Liver (tissue), 9 donors: Measurements from ENCODE around the gene TWIST2. TPM values are rescaled to one million over a fixed set of nuclear protein-coding genes. Genes with fewer than 3 reads are reported as not detected.

Source experiments
- DNase-seq: peaks from one replicate; pipeline ENCODE4 v3.0.0-alpha.2; 2017; ENCODE audit warnings: low spot score
- H3K27ac ChIP-seq, 2 donors: one replicate each; pipeline ENCODE4 v1.7.0; 2013; ENCODE audit warnings: inconsistent platforms in 2 of 2, low read length in 2 of 2, control low read depth in 1 of 2, low read depth in 1 of 2, mild to moderate bottlenecking in 1 of 2
- H3K27me3 ChIP-seq, 4 donors: one replicate each; pipeline versions ENCODE4 v1.6.1 to v1.7.0; 2013; ENCODE audit warnings: low read length in 3 of 4, inconsistent platforms in 1 of 4, mild to moderate bottlenecking in 1 of 4, moderate library complexity in 1 of 4; ENCODE audit not compliant: control insufficient read depth in 4 of 4, insufficient read depth in 4 of 4
- H3K36me3 ChIP-seq, 4 donors: one replicate each; pipeline versions ENCODE4 v1.6.1 to v1.7.0; 2013; ENCODE audit warnings: low read length in 3 of 4, mild to moderate bottlenecking in 3 of 4, low read depth in 1 of 4, moderate library complexity in 1 of 4; ENCODE audit not compliant: control insufficient read depth in 4 of 4, insufficient read depth in 3 of 4
- H3K4me1 ChIP-seq, 4 donors: one replicate each; pipeline versions ENCODE4 v1.6.1 to v1.7.0; 2013; ENCODE audit warnings: low read length in 3 of 4, mild to moderate bottlenecking in 3 of 4, moderate library complexity in 1 of 4; ENCODE audit not compliant: control insufficient read depth in 4 of 4, insufficient read depth in 4 of 4
- H3K4me3 ChIP-seq, 3 donors: one replicate each; pipeline versions ENCODE4 v1.6.1 to v1.7.0; 2013; ENCODE audit warnings: low read length in 3 of 3, control low read depth in 1 of 3, low read depth in 1 of 3, mild to moderate bottlenecking in 1 of 3
- H3K9ac ChIP-seq, 2 donors: one replicate each; pipeline ENCODE4 v1.7.0; 2013; ENCODE audit warnings: low read length in 2 of 2, mild to moderate bottlenecking in 2 of 2, moderate library complexity in 2 of 2, control low read depth in 1 of 2, low read depth in 1 of 2
- H3K9me3 ChIP-seq, 4 donors: one replicate each; pipeline versions ENCODE4 v1.6.1 to v1.7.0; 2013; ENCODE audit warnings: low read length in 3 of 4; ENCODE audit not compliant: control insufficient read depth in 4 of 4
- CTCF ChIP-seq: fragments of 150-350 bp; IDR thresholded peaks from 2 replicates; pipeline ENCODE4 v1.5.1; 2017; ENCODE audit warnings: improper control_type of control experiment, low read depth, low read length; ENCODE audit not compliant: missing input control
- EGR1 ChIP-seq, 2 donors: IDR thresholded peaks; 2 replicates each; pipeline ENCODE4 v1.6.1; 2016 to 2018; ENCODE audit warnings: antibody characterized with exemption in 2 of 2, low read depth in 2 of 2
- FOXA1 ChIP-seq: IDR thresholded peaks from 2 replicates; pipeline ENCODE4 v1.6.1; 2016; ENCODE audit warnings: antibody characterized with exemption
- FOXA2 ChIP-seq: IDR thresholded peaks from 2 replicates; pipeline ENCODE4 v1.6.1; 2016; ENCODE audit warnings: antibody characterized with exemption
- GABPA ChIP-seq, 2 donors: IDR thresholded peaks in 1 of 2; conservative IDR thresholded peaks in 1 of 2; 2 replicates each; pipeline ENCODE4 v1.6.1; 2016; ENCODE audit warnings: antibody characterized with exemption in 2 of 2, mild to moderate bottlenecking in 1 of 2, moderate library complexity in 1 of 2
- HNF4A ChIP-seq, 2 donors: conservative IDR thresholded peaks; 2 replicates each; pipeline ENCODE4 v1.6.1; 2016; ENCODE audit warnings: antibody characterized with exemption in 2 of 2, mild to moderate bottlenecking in 2 of 2
- HNF4G ChIP-seq: IDR thresholded peaks from 2 replicates; pipeline ENCODE4 v1.6.1; 2016; ENCODE audit warnings: antibody characterized with exemption
- JUND ChIP-seq, 2 donors: IDR thresholded peaks; 2 replicates each; pipeline ENCODE4 v1.6.1; 2016; ENCODE audit warnings: antibody characterized with exemption in 2 of 2
- MAX ChIP-seq: IDR thresholded peaks from 2 replicates; pipeline ENCODE4 v1.6.1; 2016; ENCODE audit warnings: antibody characterized with exemption
- NR2F2 ChIP-seq: IDR thresholded peaks from 2 replicates; pipeline ENCODE4 v1.6.1; 2016; ENCODE audit warnings: antibody characterized with exemption
- RAD21 ChIP-seq, 2 donors: IDR thresholded peaks; 2 replicates each; pipeline ENCODE4 v1.6.1; 2016; ENCODE audit warnings: antibody characterized with exemption in 2 of 2, mild to moderate bottlenecking in 2 of 2
- REST ChIP-seq: IDR thresholded peaks from 2 replicates; pipeline ENCODE4 v1.6.1; 2016; ENCODE audit warnings: antibody characterized with exemption, mild to moderate bottlenecking
- RXRA ChIP-seq, 2 donors: IDR thresholded peaks; 2 replicates each; pipeline ENCODE4 v1.6.1; 2017 to 2018; ENCODE audit warnings: antibody characterized with exemption in 2 of 2, mild to moderate bottlenecking in 1 of 2
- SP1 ChIP-seq: IDR thresholded peaks from 2 replicates; pipeline ENCODE4 v1.6.1; 2018; ENCODE audit warnings: antibody characterized with exemption, mild to moderate bottlenecking
- TAF1 ChIP-seq: conservative IDR thresholded peaks from 2 replicates; pipeline ENCODE4 v1.6.1; 2016; ENCODE audit warnings: antibody characterized with exemption, mild to moderate bottlenecking
- YY1 ChIP-seq: IDR thresholded peaks from 2 replicates; pipeline ENCODE4 v1.6.1; 2016; ENCODE audit warnings: antibody characterized with exemption, mild to moderate bottlenecking
- WGBS: extraction: QIAGEN DNeasy Blood & Tissue Kit; methylation state at CpG from one replicate; pipeline ENCODE4 v1.1.7; 2013; 5-methylcytosine and 5-hydroxymethylcytosine counted together
- polyA plus RNA-seq, 2 donors: library from polyadenylated mRNA; stranded (reverse) in 1 of 2; unstranded in 1 of 2; fragments of 200-250 nt in 1 of 2; fragments of >200 nt in 1 of 2; fragmentation: Nextera tagmentation in 1 of 2; extraction: Ambion mirVana in 1 of 2; gene quantifications; one replicate each; pipeline versions ENCODE4 v1.2.1 to v1.2.3, GENCODE V29; 2013 to 2015
- total RNA-seq, 2 donors: library from RNA; depleted of rRNA; stranded (reverse); fragments of >200 nt; gene quantifications; one replicate each; pipeline ENCODE4 v1.2.3, GENCODE V29; 2014
- TF ChIP-seq, protein P1 (sequence below): IDR thresholded peaks from 2 replicates; pipeline ENCODE4 v1.6.1; 2016; ENCODE audit warnings: antibody characterized with exemption
- TF ChIP-seq, protein P2 (sequence below): IDR thresholded peaks from 2 replicates; pipeline ENCODE4 v1.6.1; 2016; ENCODE audit warnings: antibody characterized with exemption
- donor health status: healthy.
- donor health status: healthy.
- donor health status: healthy.
- donor health status: healthy.
- donor health status: healthy.

Gene TWIST2
- total and polyA plus RNA-seq, 4 donors, result 0.17 to 0.20 (median 0.19) TPM; not detected in 1

- Histone ChIP-seq H3K36me3 (no peaks in the 10 kb centered on the region), H3K9ac (no peak overlapping the region), H3K27me3 (no peaks in the 10 kb centered on the region), H3K4me1 (no peaks in the 10 kb centered on the region), H3K27ac (no peak overlapping the region), H3K9me3 (peaks cover 0 to 6% (median 0%) of the 10 kb centered on the region in 4 donors), H3K4me3 (no peak overlapping the region)
- 90% methylated on average over 19 of the region's 19 CpGs for WGBS
- TF ChIP-seq FOXA1 (no peak), RXRA (IDR thresholded peaks at IDR 0.05) (no peak), MAX (no peak), SP1 (no peak), FOXA2 (no peak), HNF4A (conservative IDR thresholded peaks at IDR 0.05) (no peak), RAD21 (IDR thresholded peaks at IDR 0.05) (no peak), JUND (IDR thresholded peaks at IDR 0.05) (no peak), NR2F2 (no peak), EGR1 (IDR thresholded peaks at IDR 0.05; ENCODE audit: low read depth in 2 of 2) (no peak), YY1 (no peak), CTCF (no peak)
- TF ChIP-seq, protein P1, sequence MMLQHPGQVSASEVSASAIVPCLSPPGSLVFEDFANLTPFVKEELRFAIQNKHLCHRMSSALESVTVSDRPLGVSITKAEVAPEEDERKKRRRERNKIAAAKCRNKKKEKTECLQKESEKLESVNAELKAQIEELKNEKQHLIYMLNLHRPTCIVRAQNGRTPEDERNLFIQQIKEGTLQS, result no peak
- TF ChIP-seq, protein P2, sequence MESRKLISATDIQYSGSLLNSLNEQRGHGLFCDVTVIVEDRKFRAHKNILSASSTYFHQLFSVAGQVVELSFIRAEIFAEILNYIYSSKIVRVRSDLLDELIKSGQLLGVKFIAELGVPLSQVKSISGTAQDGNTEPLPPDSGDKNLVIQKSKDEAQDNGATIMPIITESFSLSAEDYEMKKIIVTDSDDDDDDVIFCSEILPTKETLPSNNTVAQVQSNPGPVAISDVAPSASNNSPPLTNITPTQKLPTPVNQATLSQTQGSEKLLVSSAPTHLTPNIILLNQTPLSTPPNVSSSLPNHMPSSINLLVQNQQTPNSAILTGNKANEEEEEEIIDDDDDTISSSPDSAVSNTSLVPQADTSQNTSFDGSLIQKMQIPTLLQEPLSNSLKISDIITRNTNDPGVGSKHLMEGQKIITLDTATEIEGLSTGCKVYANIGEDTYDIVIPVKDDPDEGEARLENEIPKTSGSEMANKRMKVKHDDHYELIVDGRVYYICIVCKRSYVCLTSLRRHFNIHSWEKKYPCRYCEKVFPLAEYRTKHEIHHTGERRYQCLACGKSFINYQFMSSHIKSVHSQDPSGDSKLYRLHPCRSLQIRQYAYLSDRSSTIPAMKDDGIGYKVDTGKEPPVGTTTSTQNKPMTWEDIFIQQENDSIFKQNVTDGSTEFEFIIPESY, result no peak
- no peak for DNase-seq
Observed at GRCh38 chr2:238942080-238942725, 94.3 kb downstream of the TWIST2 start.

DNA sequence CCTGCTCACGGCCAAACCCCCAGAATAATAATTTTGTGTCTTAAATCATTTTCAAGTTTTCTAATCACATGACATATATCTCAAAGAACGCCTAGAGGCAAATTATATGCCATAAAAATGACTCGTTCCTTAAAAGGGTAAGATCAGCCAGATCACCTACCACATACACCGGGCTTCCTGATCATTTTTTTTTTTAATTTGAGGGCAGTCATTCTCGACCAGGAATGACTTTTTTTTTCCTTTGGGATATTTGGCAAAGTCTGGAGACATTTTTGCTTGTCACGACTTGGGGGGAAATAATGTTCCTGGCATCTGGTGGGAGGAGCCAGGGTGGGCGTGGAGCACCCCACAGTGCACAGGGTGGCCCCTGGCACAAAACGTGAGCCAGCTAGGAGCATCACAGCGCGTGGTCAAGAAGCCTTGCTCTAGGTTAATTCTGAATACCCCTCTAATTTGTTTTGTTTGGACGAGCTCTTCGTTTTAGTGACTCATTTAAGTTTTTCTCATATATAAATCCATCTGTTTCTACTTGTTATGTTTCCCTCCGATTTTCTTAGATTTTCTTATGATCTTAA is 94.9 kb downstream of the TWIST2 start:
- no peak overlapping the region for H3K4me3 ChIP-seq
- H3K27ac ChIP-seq, result no peak overlapping the region
- WGBS, result 69% methylated on average over 13 of the region's 13 CpGs
- peaks cover 0 to 6% (median 0%) of the 10 kb centered on the region in 4 donors for H3K9me3 ChIP-seq
- no peak overlapping the region for H3K9ac ChIP-seq
- no peaks in the 10 kb centered on the region for H3K4me1 ChIP-seq
- DNase-seq, result peak; percentile 19
- no peaks in the 10 kb centered on the region for H3K27me3 ChIP-seq
- H3K36me3 ChIP-seq, result no peaks in the 10 kb centered on the region
- TF ChIP-seq FOXA2 (no peak), HNF4A (conservative IDR thresholded peaks at IDR 0.05) (no peak), TAF1 (no peak), YY1 (no peak), CTCF (no peak), MAX (no peak), RXRA (IDR thresholded peaks at IDR 0.05) (no peak), SP1 (no peak), GABPA (IDR thresholded peaks at IDR 0.05 in 1 of 2, conservative IDR thresholded peaks at IDR 0.05 in 1 of 2) (no peak), NR2F2 (no peak), REST (no peak), HNF4G (no peak), RAD21 (IDR thresholded peaks at IDR 0.05) (no peak), EGR1 (IDR thresholded peaks at IDR 0.05; ENCODE audit: low read depth in 2 of 2) (no peak), FOXA1 (no peak), JUND (IDR thresholded peaks at IDR 0.05) (no peak)
- TF ChIP-seq, protein P1, result no peak
